ENCODE measurements around the gene HYLS1.
"Not testable (repeated sequence)": the region's sequence is repeated elsewhere in the genome, so short reads cannot be mapped to it uniquely, and the experiment has no call there.

HYLS1 gene

GRCh38 chr11:125887373-125888324 lies at the start of gene HYLS1:
HYLS1 (plus strand) TSS chr11:125887668; CDS start chr11:125899369, 11,701 bp downstream.
- peak; percentile 91 for DNase-seq (ENCODE audit: low read depth)

- DNase-seq (ENCODE audit: low read depth): no peak
Observed at GRCh38 chr11:125842321-125842948, 45.0 kb upstream of the HYLS1 start.

GRCh38 chr11:125846188-125846587 lies 41.3 kb upstream of the HYLS1 start:
- no peak for DNase-seq (ENCODE audit: low read depth)

GRCh38 chr11:125857670-125858069 lies 29.8 kb upstream of the HYLS1 start:
- DNase-seq (ENCODE audit: low read depth): not testable (repeated sequence)

- not testable (repeated sequence) for DNase-seq (ENCODE audit: low read depth)
Observed at GRCh38 chr11:125862786-125863185, 24.7 kb upstream of the HYLS1 start.

- DNase-seq (ENCODE audit: low read depth): not testable (repeated sequence)
Observed at GRCh38 chr11:125865354-125865753, 22.1 kb upstream of the HYLS1 start.

GRCh38 chr11:125869521-125869920 lies 17.9 kb upstream of the HYLS1 start:
- no peak for DNase-seq (ENCODE audit: low read depth)

- no peak for DNase-seq (ENCODE audit: low read depth)
Observed at GRCh38 chr11:125871391-125872137, 15.9 kb upstream of the HYLS1 start.

GRCh38 chr11:125872138-125872491 lies 15.4 kb upstream of the HYLS1 start:
- DNase-seq (ENCODE audit: low read depth): no peak

GRCh38 chr11:125873881-125874555 lies 13.4 kb upstream of the HYLS1 start:
- DNase-seq (ENCODE audit: low read depth): no peak

GRCh38 chr11:125874556-125875124 lies 12.8 kb upstream of the HYLS1 start:
- DNase-seq (ENCODE audit: low read depth): peak; percentile 13

- DNase-seq (ENCODE audit: low read depth): no peak
Observed at GRCh38 chr11:125881291-125881690, 6.2 kb upstream of the HYLS1 start.

- DNase-seq (ENCODE audit: low read depth): no peak
Observed at GRCh38 chr11:125883375-125883774, 4.1 kb upstream of the HYLS1 start.

- no peak for DNase-seq (ENCODE audit: low read depth)
Observed at GRCh38 chr11:125886997-125887372, 483 bp upstream of the HYLS1 start.

GRCh38 chr11:125890447-125891100 lies 3.1 kb downstream of the HYLS1 start:
- DNase-seq (ENCODE audit: low read depth): no peak

- DNase-seq (ENCODE audit: low read depth): no peak
Observed at GRCh38 chr11:125892071-125892470, 4.6 kb downstream of the HYLS1 start.

- DNase-seq (ENCODE audit: low read depth): no peak
Observed at GRCh38 chr11:125892994-125893393, 5.5 kb downstream of the HYLS1 start.

GRCh38 chr11:125901872-125902271 lies 14.4 kb downstream of the HYLS1 start:
- DNase-seq (ENCODE audit: low read depth): no peak

GRCh38 chr11:125902277-125902926 lies 14.9 kb downstream of the HYLS1 start:
- DNase-seq (ENCODE audit: low read depth): no peak

GRCh38 chr11:125902927-125903710 lies 15.7 kb downstream of the HYLS1 start, which contains the start of gene PUS3:
PUS3 (minus strand) TSS chr11:125903206; CDS start chr11:125896284, 6,922 bp downstream.
- DNase-seq (ENCODE audit: low read depth): peak; percentile 76
